ENCODE data around the gene JOSD1.

The JOSD1 gene

GRCh38 chr22:38733329-38733723 lies 32.6 kb upstream of the JOSD1 start:
- peak; percentile 86 for TF ChIP-seq CTCF (IDR thresholded peaks at IDR 0.05; ENCODE audit: borderline replicate concordance, insufficient read depth, low read depth, low read length)

GRCh38 chr22:38732251-38732815 lies 31.6 kb upstream of the JOSD1 start:
- no peak for TF ChIP-seq CTCF (IDR thresholded peaks at IDR 0.05; ENCODE audit: borderline replicate concordance, insufficient read depth, low read depth, low read length)
- no peak overlapping the region for H3K4me3 ChIP-seq (ENCODE audit: low read depth, low read length)

More at GRCh38 chr22:38733329-38733723, 32.6 kb upstream of the JOSD1 start:
- no peak overlapping the region for H3K4me3 ChIP-seq (ENCODE audit: low read depth, low read length)

GRCh38 chr22:38731703-38732161 lies 31.0 kb upstream of the JOSD1 start:
- no peak overlapping the region for H3K4me3 ChIP-seq (ENCODE audit: low read depth, low read length)

GRCh38 chr22:38730411-38730871 lies 29.7 kb upstream of the JOSD1 start:
- H3K4me3 ChIP-seq (ENCODE audit: low read depth, low read length) = no peak overlapping the region
- TF ChIP-seq CTCF (IDR thresholded peaks at IDR 0.05; ENCODE audit: borderline replicate concordance, insufficient read depth, low read depth, low read length) = no peak

More at GRCh38 chr22:38731703-38732161, 31.0 kb upstream of the JOSD1 start:
- no peak for TF ChIP-seq CTCF (IDR thresholded peaks at IDR 0.05; ENCODE audit: borderline replicate concordance, insufficient read depth, low read depth, low read length)

GRCh38 chr22:38729946-38730345 lies 29.2 kb upstream of the JOSD1 start:
- no peak for TF ChIP-seq CTCF (IDR thresholded peaks at IDR 0.05; ENCODE audit: borderline replicate concordance, insufficient read depth, low read depth, low read length)
- H3K4me3 ChIP-seq (ENCODE audit: low read depth, low read length) = no peak overlapping the region

GRCh38 chr22:38728871-38729796 lies 28.4 kb upstream of the JOSD1 start:
- H3K4me3 ChIP-seq (ENCODE audit: low read depth, low read length) = no peak overlapping the region
- TF ChIP-seq CTCF (IDR thresholded peaks at IDR 0.05; ENCODE audit: borderline replicate concordance, insufficient read depth, low read depth, low read length) = no peak

All from GM12875 (cell line).